Measurements from ENCODE around the gene CDH12.

- TF ChIP-seq GATA2 (IDR thresholded peaks at IDR 0.05; ENCODE audit: low read depth, low read length) (no peak), GATA3 (IDR thresholded peaks at IDR 0.05; ENCODE audit: low read depth, low read length) (no peak)
These were observed 303.1 kb downstream of the CDH12 start for GRCh38 chr5:22549876-22550671.

Measured in SH-SY5Y (cell line).